Parietal lobe (tissue), 2 donors: ENCODE results near the gene TCEA2. TPM values are rescaled to one million over a fixed set of nuclear protein-coding genes. Genes with fewer than 3 reads are reported as not detected.

Experiments
- small RNA-seq: library from RNA; depleted of rRNA; stranded (forward); fragments of <200 nt; gene quantifications from one replicate; pipeline ENCODE3, GENCODE V24; 2014; ENCODE audit warnings: low replicate concordance
- total RNA-seq: library from RNA; depleted of rRNA; stranded (reverse); fragments of >200 nt; gene quantifications from one replicate; pipeline ENCODE4 v1.2.3, GENCODE V29; 2014

TCEA2 gene
- 44.8 TPM for total RNA-seq

GRCh38 chr20:64062596-64063388 lies at the start of gene TCEA2:
Gene TCEA2 (plus strand): TSS chr20:64063198. CDS start chr20:64063313, 115 bp downstream.

GRCh38 chr20:64035933-64036345 lies 27.1 kb upstream of the TCEA2 start, which contains the start of gene C20orf204:
Gene C20orf204 (plus strand): TSS chr20:64036182. CDS start chr20:64036324, 142 bp downstream.

GRCh38 chr20:64049060-64049877 lies 13.7 kb upstream of the TCEA2 start, which contains the start of gene SOX18:
Gene SOX18 (minus strand): TSS chr20:64049639. CDS start chr20:64049516, 123 bp downstream.

GRCh38 chr20:64079273-64080012 lies 16.4 kb downstream of the TCEA2 start, which contains the start of gene RGS19:
Gene RGS19 (minus strand): TSS chr20:64079518. CDS start chr20:64076886, 2,632 bp downstream.

GRCh38 chr20:64080013-64080812 lies 17.2 kb downstream of the TCEA2 start, which contains the start of gene OPRL1:
Gene OPRL1 (plus strand): TSS chr20:64080082. CDS start chr20:64092721, 12,639 bp downstream.

GRCh38 chr20:64083804-64084684 lies 21.0 kb downstream of the TCEA2 start, which contains the start of gene LKAAEAR1:
Gene LKAAEAR1 (minus strand): TSS chr20:64084398. CDS start chr20:64084219, 179 bp downstream.

GRCh38 chr20:64106981-64107735 lies 44.2 kb downstream of the TCEA2 start, which contains the start of gene NPBWR2:
Gene NPBWR2 (minus strand): TSS chr20:64107565. CDS start chr20:64106831, 734 bp downstream.

Small RNA genes within 50 kb of the gene (small RNA-seq; reads per million reads assigned to genes)
- not detected for gene AL355803.1
- gene MIR6813, result not detected

Other genes starting within 250 kb of the TCEA2 start
- gene ZBTB46, start 231.9 kb upstream of the TCEA2 start, total RNA-seq, result 20.3 TPM
- not detected for gene ABHD16B, start 201.7 kb upstream of the TCEA2 start, total RNA-seq
- gene TPD52L2, start 197.9 kb upstream of the TCEA2 start, total RNA-seq, result 32.6 TPM
- gene DNAJC5, start 168.1 kb upstream of the TCEA2 start, total RNA-seq, result 80.4 TPM
- 32.9 TPM for gene UCKL1, start 106.8 kb upstream of the TCEA2 start, total RNA-seq
- 21.0 TPM for gene ZNF512B, start 93.3 kb upstream of the TCEA2 start, total RNA-seq
- gene SAMD10, start 83.6 kb upstream of the TCEA2 start, total RNA-seq, result 10.0 TPM
- gene PRPF6, start 82.1 kb upstream of the TCEA2 start, total RNA-seq, result 88.3 TPM
- gene C20orf204, start 27.0 kb upstream of the TCEA2 start, total RNA-seq, result 4.4 TPM
- 0.63 TPM for gene SOX18, start 13.6 kb upstream of the TCEA2 start, total RNA-seq
- 7.2 TPM for gene RGS19, start 16.3 kb downstream of the TCEA2 start, total RNA-seq
- gene OPRL1, start 16.9 kb downstream of the TCEA2 start, total RNA-seq, result 11.0 TPM
- gene LKAAEAR1, start 21.2 kb downstream of the TCEA2 start, total RNA-seq, result 0.63 TPM
- gene NPBWR2, start 44.4 kb downstream of the TCEA2 start, total RNA-seq, result not detected
- gene MYT1, start 101.3 kb downstream of the TCEA2 start, total RNA-seq, result 22.5 TPM
- 184 TPM for gene PCMTD2, start 192.6 kb downstream of the TCEA2 start, total RNA-seq